Activated naive CD8-positive, alpha-beta T cell treated with anti-CD3 and anti-CD28 coated beads for 36 hours (primary cell): Measurements from ENCODE around the gene MCEE. TPM values are rescaled to one million over a fixed set of nuclear protein-coding genes. Genes with fewer than 3 reads are reported as not detected.

Source experiments
- total RNA-seq, 2 experiments: library from RNA; stranded (reverse); gene quantifications; one replicate each; pipeline ENCODE4 v1.2.3, GENCODE V29; 2021

MCEE gene
- total RNA-seq, 2 experiments from 2014 or later = 10.6 TPM

Other genes with a start within 250 kb of the MCEE start
- gene VAX2, start 229.7 kb downstream of the MCEE start, total RNA-seq = not detected
- gene ATP6V1B1, start 194.3 kb downstream of the MCEE start, total RNA-seq = not detected
- under 1 TPM; 0.21 to 0.38 TPM for gene ANKRD53, start 151.6 kb downstream of the MCEE start, total RNA-seq
- 10 to 100 TPM; 81.6 to 87.2 TPM for gene TEX261, start 135.4 kb downstream of the MCEE start, total RNA-seq
- gene NAGK, start 61.6 kb downstream of the MCEE start, total RNA-seq = 10 to 100 TPM; 55.6 to 62.1 TPM
- gene MPHOSPH10, start 405 bp upstream of the MCEE start, total RNA-seq = 10 to 100 TPM; 69.5 to 74.2 TPM
- 1 to 10 TPM; 2.4 TPM for gene PAIP2B, start 96.9 kb upstream of the MCEE start, total RNA-seq
- gene ZNF638, start 201.6 kb upstream of the MCEE start, total RNA-seq = 10 to 100 TPM; 65.5 to 68.2 TPM